ENCODE results near the gene EHHADH.

DNA sequence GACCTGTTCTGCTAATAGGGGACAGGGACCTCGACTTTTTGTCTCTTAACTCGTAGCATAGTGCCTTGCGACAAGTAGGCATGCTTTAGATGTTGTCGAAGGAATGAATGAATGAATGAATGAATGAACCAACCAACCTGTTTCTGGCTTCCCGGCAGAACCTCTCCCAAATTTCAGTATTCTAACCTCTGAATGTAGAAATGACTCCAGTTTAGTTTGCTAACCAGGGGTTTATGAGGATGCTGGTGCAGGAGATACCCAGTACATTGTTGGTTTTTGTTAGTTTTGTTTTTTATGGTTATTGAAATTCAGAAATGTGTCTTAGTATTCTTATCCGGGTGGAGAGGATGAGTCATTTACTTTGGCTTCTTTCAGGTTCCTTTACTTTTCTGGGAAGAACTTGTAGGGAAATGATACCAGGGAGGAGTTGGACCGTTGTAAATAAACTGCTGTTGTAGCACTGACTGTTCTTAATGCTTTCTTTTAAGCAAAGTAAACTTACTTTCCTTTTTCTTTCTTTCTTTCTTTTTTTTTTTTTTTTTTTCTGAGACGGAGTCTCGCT lies 29.6 kb upstream of the EHHADH start:
- TF ChIP-seq EZH2 (IDR thresholded peaks at IDR 0.05; ENCODE audit: insufficient read depth, poor library complexity, severe bottlenecking) (no peak), EZH2phosphoT487 (IDR thresholded peaks at IDR 0.05; ENCODE audit: insufficient read depth, low read depth) (no peak)

Measured in GM23248 (cell line).